ENCODE results near the gene GRHL3. TPM values are rescaled to one million over a fixed set of nuclear protein-coding genes. Genes with fewer than 3 reads are reported as not detected.
A peak's percentile ranks its signal among the peaks of the same experiment; 100 is the strongest.

The GRHL3 gene
- total and polyA plus RNA-seq, 4 donors = 0.07 to 0.09 (median 0.09) TPM

DNA sequence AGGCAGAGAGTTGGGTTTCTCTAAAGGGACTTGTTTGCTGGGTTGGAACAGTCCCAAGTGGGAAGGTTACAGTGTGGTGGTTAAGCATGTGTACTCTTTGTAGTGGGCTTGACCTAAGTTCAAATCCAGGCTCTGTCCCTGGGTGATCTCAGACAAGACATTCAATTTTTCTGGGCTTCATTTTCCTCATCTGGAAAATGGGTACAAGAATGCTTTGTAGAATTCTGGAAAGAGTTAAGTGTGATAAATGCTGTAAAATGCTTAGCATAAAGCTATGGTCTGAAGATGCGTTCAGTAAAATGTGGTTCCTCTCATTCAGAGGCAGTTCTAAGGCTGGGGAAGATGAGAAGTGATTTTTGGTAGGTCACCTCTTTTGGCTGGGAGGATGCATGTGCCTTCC lies 805 bp downstream of the GRHL3 start:
- no peak overlapping the region for H3K4me3 ChIP-seq (ENCODE audit: low read depth in 1 of 3, low read length in 3 of 3)
- no peak overlapping the region for H3K27ac ChIP-seq (ENCODE audit: low read depth in 1 of 2, low read length in 2 of 2)
- no peaks in the 10 kb centered on the region for H3K36me3 ChIP-seq (ENCODE audit: control insufficient read depth in 4 of 4, insufficient read depth in 3 of 4, low read depth in 1 of 4, low read length in 3 of 4)
- H3K9ac ChIP-seq (ENCODE audit: low read depth in 1 of 2, low read length in 2 of 2) = no peak overlapping the region
- TF ChIP-seq SP1 (IDR thresholded peaks at IDR 0.05) (no peak), FOXA2 (IDR thresholded peaks at IDR 0.05) (no peak), FOXA1 (IDR thresholded peaks at IDR 0.05) (no peak), ATF3 (IDR thresholded peaks at IDR 0.05) (no peak)
- no peaks in the 10 kb centered on the region for H3K9me3 ChIP-seq (ENCODE audit: control insufficient read depth in 4 of 4, low read length in 3 of 4)
- DNase-seq (ENCODE audit: low spot score) = no peak
- WGBS = 92% methylated on average over 1 of the region's 1 CpG
- no peaks in the 10 kb centered on the region for H3K27me3 ChIP-seq (ENCODE audit: control insufficient read depth in 4 of 4, insufficient read depth in 4 of 4, low read length in 3 of 4)
- H3K4me1 ChIP-seq (ENCODE audit: control insufficient read depth in 4 of 4, insufficient read depth in 4 of 4, low read length in 3 of 4) = peaks cover 7 to 27% (median 12%) of the 10 kb centered on the region in 4 donors

GRCh38 chr1:24321126-24321525 lies 2.0 kb downstream of the GRHL3 start:
- no peak overlapping the region for H3K9ac ChIP-seq (ENCODE audit: low read depth in 1 of 2, low read length in 2 of 2)
- no peaks in the 10 kb centered on the region for H3K36me3 ChIP-seq (ENCODE audit: control insufficient read depth in 4 of 4, insufficient read depth in 3 of 4, low read depth in 1 of 4, low read length in 3 of 4)
- H3K27me3 ChIP-seq (ENCODE audit: control insufficient read depth in 4 of 4, insufficient read depth in 4 of 4, low read length in 3 of 4) = no peaks in the 10 kb centered on the region
- TF ChIP-seq YY1 (IDR thresholded peaks at IDR 0.05) (no peak), FOXA1 (IDR thresholded peaks at IDR 0.05) (no peak)
- peak overlapping the region; percentile 73 to 77 (median 77) for H3K4me3 ChIP-seq (ENCODE audit: low read depth in 1 of 3, low read length in 3 of 3)
- no peak for DNase-seq (ENCODE audit: low spot score)
- H3K9me3 ChIP-seq (ENCODE audit: control insufficient read depth in 4 of 4, low read length in 3 of 4) = no peaks in the 10 kb centered on the region
- WGBS = 90% methylated on average over 8 of the region's 8 CpGs
- H3K4me1 ChIP-seq (ENCODE audit: control insufficient read depth in 4 of 4, insufficient read depth in 4 of 4, low read length in 3 of 4) = peaks cover 7 to 27% (median 12%) of the 10 kb centered on the region in 4 donors
- H3K27ac ChIP-seq (ENCODE audit: low read depth in 1 of 2, low read length in 2 of 2) = peak overlapping the region in 1 of 2 donors; percentile 88

DNA sequence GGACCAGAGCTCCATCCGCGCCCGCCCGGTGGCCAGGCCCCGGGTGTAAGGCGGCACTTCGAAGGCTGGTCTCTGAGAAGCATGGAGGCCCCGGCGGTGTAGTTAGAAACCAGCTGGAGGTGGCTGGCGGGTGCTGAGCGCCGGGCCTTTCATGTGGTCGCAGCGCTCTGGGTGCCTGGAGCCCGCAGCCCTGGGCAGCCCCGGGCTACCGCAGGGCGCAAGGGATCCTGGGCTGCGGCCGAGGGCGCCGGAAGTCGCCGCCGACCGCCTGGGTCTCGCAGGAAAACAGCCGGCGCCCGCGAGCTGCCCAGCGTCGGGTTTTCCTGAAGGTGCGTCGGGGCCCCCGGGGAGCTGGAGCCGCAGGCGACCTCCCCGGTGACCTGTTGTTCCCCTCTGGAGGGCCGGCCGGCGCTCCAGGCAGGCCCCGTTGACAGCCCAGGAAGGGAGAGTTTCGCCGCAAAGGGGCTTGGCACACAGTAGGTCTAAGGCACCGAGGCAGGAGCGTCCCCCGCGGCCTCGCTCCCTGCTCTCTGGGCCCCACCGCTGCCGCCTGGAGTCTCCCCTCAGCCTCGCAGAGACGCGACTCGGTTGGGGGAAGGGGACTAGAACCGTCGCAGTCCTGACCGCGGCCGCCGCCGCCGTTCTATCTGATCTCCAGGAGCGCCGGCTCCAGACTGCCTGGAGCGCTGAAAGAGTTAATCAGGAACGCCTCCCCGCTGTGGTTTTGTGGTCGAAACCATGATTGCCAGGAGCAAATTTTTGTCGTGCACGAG lies 2.7 kb downstream of the GRHL3 start:
- 7% methylated on average over 72 of the region's 72 CpGs for WGBS
- H3K27ac ChIP-seq (ENCODE audit: low read depth in 1 of 2, low read length in 2 of 2) = peak overlapping the region; percentile 65 to 88
- no peak for TF ChIP-seq HNF4G (IDR thresholded peaks at IDR 0.05)
- peak in 1 of 2 donors; percentile 62 for TF ChIP-seq GABPA (IDR thresholded peaks at IDR 0.05 in 1 of 2, conservative IDR thresholded peaks at IDR 0.05 in 1 of 2)
- peak; percentile 67 for TF ChIP-seq TAF1 (conservative IDR thresholded peaks at IDR 0.05)
- H3K9me3 ChIP-seq (ENCODE audit: control insufficient read depth in 4 of 4, low read length in 3 of 4) = no peaks in the 10 kb centered on the region
- no peaks in the 10 kb centered on the region for H3K27me3 ChIP-seq (ENCODE audit: control insufficient read depth in 4 of 4, insufficient read depth in 4 of 4, low read length in 3 of 4)
- peak overlapping the region; percentile 73 to 77 (median 77) for H3K4me3 ChIP-seq (ENCODE audit: low read depth in 1 of 3, low read length in 3 of 3)
- peaks cover 7 to 27% (median 12%) of the 10 kb centered on the region in 4 donors for H3K4me1 ChIP-seq (ENCODE audit: control insufficient read depth in 4 of 4, insufficient read depth in 4 of 4, low read length in 3 of 4)
- peak; percentile 55 for DNase-seq (ENCODE audit: low spot score)
- H3K36me3 ChIP-seq (ENCODE audit: control insufficient read depth in 4 of 4, insufficient read depth in 3 of 4, low read depth in 1 of 4, low read length in 3 of 4) = no peaks in the 10 kb centered on the region
- peak overlapping the region; percentile 61 to 76 for H3K9ac ChIP-seq (ENCODE audit: low read depth in 1 of 2, low read length in 2 of 2)

DNA sequence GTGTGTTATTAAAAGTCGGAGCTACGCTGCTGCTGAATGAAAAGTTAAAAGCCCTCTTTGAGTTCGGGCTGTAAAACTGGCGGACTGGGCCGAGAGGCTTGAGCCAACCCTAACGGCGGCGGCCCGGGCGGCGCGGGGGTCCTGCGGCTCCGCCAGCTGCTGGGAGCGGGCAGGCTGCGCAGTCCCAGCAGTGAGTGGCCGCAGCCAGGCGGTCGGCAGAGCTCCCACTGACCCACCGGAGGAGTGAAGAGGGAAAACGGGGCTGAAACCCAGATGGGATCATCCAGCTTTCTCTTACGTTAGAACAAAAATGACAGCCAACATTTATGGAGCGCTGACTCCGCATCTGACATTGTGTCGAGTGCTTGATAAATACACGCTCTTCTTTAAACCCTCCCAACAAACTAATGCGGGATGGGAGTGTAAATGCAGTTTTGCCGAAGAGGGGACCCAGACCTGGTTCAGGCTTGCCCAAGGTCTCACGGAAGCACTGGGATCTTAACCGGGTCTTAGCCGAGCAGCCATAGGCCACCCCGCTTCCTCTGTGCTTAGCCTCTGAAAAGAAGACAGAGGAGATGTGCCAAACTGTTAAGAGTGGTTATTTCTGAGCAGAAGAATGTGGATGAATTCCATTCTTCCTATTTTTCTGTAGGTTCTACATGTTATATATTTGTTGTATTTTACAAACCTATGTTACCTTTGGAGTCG lies 3.5 kb downstream of the GRHL3 start:
- H3K9ac ChIP-seq (ENCODE audit: low read depth in 1 of 2, low read length in 2 of 2) = peak overlapping the region; percentile 61 to 76
- no peak for DNase-seq (ENCODE audit: low spot score)
- TF ChIP-seq SP1 (IDR thresholded peaks at IDR 0.05) = no peak
- no peak for TF ChIP-seq TAF1 (conservative IDR thresholded peaks at IDR 0.05)
- TF ChIP-seq, protein P1, sequence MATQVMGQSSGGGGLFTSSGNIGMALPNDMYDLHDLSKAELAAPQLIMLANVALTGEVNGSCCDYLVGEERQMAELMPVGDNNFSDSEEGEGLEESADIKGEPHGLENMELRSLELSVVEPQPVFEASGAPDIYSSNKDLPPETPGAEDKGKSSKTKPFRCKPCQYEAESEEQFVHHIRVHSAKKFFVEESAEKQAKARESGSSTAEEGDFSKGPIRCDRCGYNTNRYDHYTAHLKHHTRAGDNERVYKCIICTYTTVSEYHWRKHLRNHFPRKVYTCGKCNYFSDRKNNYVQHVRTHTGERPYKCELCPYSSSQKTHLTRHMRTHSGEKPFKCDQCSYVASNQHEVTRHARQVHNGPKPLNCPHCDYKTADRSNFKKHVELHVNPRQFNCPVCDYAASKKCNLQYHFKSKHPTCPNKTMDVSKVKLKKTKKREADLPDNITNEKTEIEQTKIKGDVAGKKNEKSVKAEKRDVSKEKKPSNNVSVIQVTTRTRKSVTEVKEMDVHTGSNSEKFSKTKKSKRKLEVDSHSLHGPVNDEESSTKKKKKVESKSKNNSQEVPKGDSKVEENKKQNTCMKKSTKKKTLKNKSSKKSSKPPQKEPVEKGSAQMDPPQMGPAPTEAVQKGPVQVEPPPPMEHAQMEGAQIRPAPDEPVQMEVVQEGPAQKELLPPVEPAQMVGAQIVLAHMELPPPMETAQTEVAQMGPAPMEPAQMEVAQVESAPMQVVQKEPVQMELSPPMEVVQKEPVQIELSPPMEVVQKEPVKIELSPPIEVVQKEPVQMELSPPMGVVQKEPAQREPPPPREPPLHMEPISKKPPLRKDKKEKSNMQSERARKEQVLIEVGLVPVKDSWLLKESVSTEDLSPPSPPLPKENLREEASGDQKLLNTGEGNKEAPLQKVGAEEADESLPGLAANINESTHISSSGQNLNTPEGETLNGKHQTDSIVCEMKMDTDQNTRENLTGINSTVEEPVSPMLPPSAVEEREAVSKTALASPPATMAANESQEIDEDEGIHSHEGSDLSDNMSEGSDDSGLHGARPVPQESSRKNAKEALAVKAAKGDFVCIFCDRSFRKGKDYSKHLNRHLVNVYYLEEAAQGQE (IDR thresholded peaks at IDR 0.05) = no peak
- TF ChIP-seq ATF3 (IDR thresholded peaks at IDR 0.05) = no peak
- no peak for TF ChIP-seq FOXA1 (IDR thresholded peaks at IDR 0.05)
- no peak for TF ChIP-seq CTCF (IDR thresholded peaks at IDR 0.05; ENCODE audit: low read depth, low read length, missing input control)
- no peak for TF ChIP-seq NR2F2 (IDR thresholded peaks at IDR 0.05)
- no peak for TF ChIP-seq YY1 (IDR thresholded peaks at IDR 0.05)
- TF ChIP-seq RXRA (IDR thresholded peaks at IDR 0.05) = no peak
- TF ChIP-seq, protein P2, sequence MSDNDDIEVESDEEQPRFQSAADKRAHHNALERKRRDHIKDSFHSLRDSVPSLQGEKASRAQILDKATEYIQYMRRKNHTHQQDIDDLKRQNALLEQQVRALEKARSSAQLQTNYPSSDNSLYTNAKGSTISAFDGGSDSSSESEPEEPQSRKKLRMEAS (IDR thresholded peaks at IDR 0.05) = no peak
- H3K27me3 ChIP-seq (ENCODE audit: control insufficient read depth in 4 of 4, insufficient read depth in 4 of 4, low read length in 3 of 4) = no peaks in the 10 kb centered on the region
- peaks cover 7 to 27% (median 12%) of the 10 kb centered on the region in 4 donors for H3K4me1 ChIP-seq (ENCODE audit: control insufficient read depth in 4 of 4, insufficient read depth in 4 of 4, low read length in 3 of 4)
- 27% methylated on average over 33 of the region's 33 CpGs for WGBS
- H3K4me3 ChIP-seq (ENCODE audit: low read depth in 1 of 3, low read length in 3 of 3) = peak overlapping the region; percentile 73 to 77 (median 77)
- no peaks in the 10 kb centered on the region for H3K36me3 ChIP-seq (ENCODE audit: control insufficient read depth in 4 of 4, insufficient read depth in 3 of 4, low read depth in 1 of 4, low read length in 3 of 4)
- H3K27ac ChIP-seq (ENCODE audit: low read depth in 1 of 2, low read length in 2 of 2) = peak overlapping the region; percentile 65 to 88
- H3K9me3 ChIP-seq (ENCODE audit: control insufficient read depth in 4 of 4, low read length in 3 of 4) = no peaks in the 10 kb centered on the region
